Naive thymus-derived CD8-positive, alpha-beta T cell (primary cell): ENCODE results near the gene TSPAN9. TPM values are rescaled to one million over a fixed set of nuclear protein-coding genes. Genes with fewer than 3 reads are reported as not detected.

ENCODE experiments used
- ATAC-seq, 2 donors: fragments of 150-1000 bp; cut with Tn5 transposase in 1 of 2; sonication (Bioruptor Pico), chemical (Tn5 transposase) in 1 of 2; 1 replicate in 1 of 2; 2 replicates in 1 of 2; pipeline ENCODE4 v1.10.0; 2021; ENCODE audit warnings: mild to moderate bottlenecking in 2 of 2, moderate library complexity in 2 of 2
- POLR2A ChIA-PET: fragments of 350-600 bp; sonication (Branson Sonifier 250); formaldehyde crosslinking; loops from one replicate; lab custom pipeline; 2021; ENCODE audit warnings: antibody characterized with exemption; lab: Charles Lee
- DNase-seq, 10 donors: peaks; one replicate each; pipeline versions ENCODE4 v3.0.0 to v3.0.0-alpha.2; 2020 to 2022
- H3K27ac Mint-ChIP-seq, 10 donors: one replicate each; pipeline ENCODE4 v1.8.0; 2020 to 2022; ENCODE audit warnings: mild to moderate bottlenecking in 10 of 10, mixed read lengths in 10 of 10, moderate library complexity in 4 of 10, inconsistent platforms in 1 of 10
- H3K27me3 Mint-ChIP-seq, 5 donors: one replicate each; pipeline ENCODE4 v1.8.0; 2021 to 2022; ENCODE audit warnings: mixed read lengths in 5 of 5
- H3K36me3 Mint-ChIP-seq, 3 donors: one replicate each; pipeline ENCODE4 v1.8.0; 2020 to 2022; ENCODE audit warnings: mixed read lengths in 3 of 3, mild to moderate bottlenecking in 2 of 3, inconsistent platforms in 1 of 3
- H3K4me1 Mint-ChIP-seq, 4 donors: one replicate each; pipeline ENCODE4 v1.8.0; 2021 to 2022; ENCODE audit warnings: mixed read lengths in 4 of 4
- H3K4me3 Mint-ChIP-seq, 10 donors: one replicate each; pipeline ENCODE4 v1.8.0; 2020 to 2022; ENCODE audit warnings: mild to moderate bottlenecking in 10 of 10, mixed read lengths in 10 of 10, moderate library complexity in 6 of 10, inconsistent platforms in 1 of 10
- H3K9me3 Mint-ChIP-seq, 9 donors: one replicate each; pipeline ENCODE4 v1.8.0; 2020 to 2022; ENCODE audit warnings: mixed read lengths in 9 of 9, mild to moderate bottlenecking in 3 of 9, inconsistent platforms in 1 of 9, moderate library complexity in 1 of 9
- polyA plus RNA-seq, 3 donors: library from polyadenylated mRNA; unstranded; fragments of 300-500 nt; fragmentation: Illumina TruSeq; gene quantifications; one replicate each; pipeline ENCODE4 v1.2.3, GENCODE V29; 2021
- total RNA-seq, 8 experiments: library from RNA in 2 of 8; stranded (reverse) in 2 of 8; gene quantifications; one replicate each; pipeline ENCODE4 v1.2.3 and lab custom pipeline; 2021 to 2026

TSPAN9 gene
- total and polyA plus RNA-seq, 5 experiments from 2014 or later, result 0.65 to 1.2 TPM; not detected in 3

GRCh38 chr12:3223601-3224529, 146.7 kb downstream of the TSPAN9 start:
- Mint-ChIP-seq H3K9me3 (peaks cover 0 to 6% (median 0%) of the 10 kb centered on the region in 9 donors), H3K27me3 (peaks cover 0 to 3% (median 2%) of the 10 kb centered on the region in 5 donors), H3K4me1 (peaks cover 2 to 13% (median 8%) of the 10 kb centered on the region in 4 donors), H3K4me3 (no peak overlapping the region), H3K27ac (peak overlapping the region in 1 of 10 donors; percentile 40), H3K36me3 (peaks cover 0 to 2% (median 0%) of the 10 kb centered on the region in 3 donors)
- POLR2A ChIA-PET, result no interaction called here
- DNase-seq (peak in 1 of 10 donors; percentile 47), ATAC-seq (no peak)

GRCh38 chr12:3224530-3224903, 147.3 kb downstream of the TSPAN9 start:
- H3K4me1 Mint-ChIP-seq, result peaks cover 2 to 13% (median 9%) of the 10 kb centered on the region in 4 donors
- ATAC-seq (no peak), DNase-seq (peak in 1 of 10 donors; percentile 58)
- POLR2A ChIA-PET, result no interaction called here
- H3K9me3 Mint-ChIP-seq, result peaks cover 0 to 9% (median 0%) of the 10 kb centered on the region in 9 donors
- peaks cover 0 to 6% (median 2%) of the 10 kb centered on the region in 5 donors for H3K27me3 Mint-ChIP-seq
- no peak overlapping the region for H3K27ac Mint-ChIP-seq
- H3K36me3 Mint-ChIP-seq, result peaks cover 0 to 6% (median 0%) of the 10 kb centered on the region in 3 donors
- H3K4me3 Mint-ChIP-seq, result no peak overlapping the region

- peaks cover 0 to 6% (median 0%) of the 10 kb centered on the region in 3 donors for H3K36me3 Mint-ChIP-seq
- peak overlapping the region in 2 of 10 donors; percentile 38 to 43 for H3K4me3 Mint-ChIP-seq
- peaks cover 2 to 13% (median 9%) of the 10 kb centered on the region in 4 donors for H3K4me1 Mint-ChIP-seq
- ATAC-seq (no peak), DNase-seq (peak in 1 of 10 donors; percentile 48)
- POLR2A ChIA-PET, result no interaction called here
- H3K9me3 Mint-ChIP-seq, result peaks cover 0 to 9% (median 1%) of the 10 kb centered on the region in 9 donors
- peak overlapping the region in 2 of 10 donors; percentile 20 to 27 for H3K27ac Mint-ChIP-seq
- peaks cover 0 to 6% (median 2%) of the 10 kb centered on the region in 5 donors for H3K27me3 Mint-ChIP-seq
These were observed 148.1 kb downstream of the TSPAN9 start for GRCh38 chr12:3225154-3225795.

- POLR2A ChIA-PET, result no interaction called here
- ATAC-seq, result no peak
These were observed 148.6 kb downstream of the TSPAN9 start for GRCh38 chr12:3225796-3226180.

GRCh38 chr12:3226264-3226663, 149.1 kb downstream of the TSPAN9 start:
- DNase-seq (peak in 1 of 10 donors; percentile 1), ATAC-seq (no peak)
- peaks cover 0 to 10% (median 2%) of the 10 kb centered on the region in 5 donors for H3K27me3 Mint-ChIP-seq
- peaks cover 0 to 6% (median 0%) of the 10 kb centered on the region in 3 donors for H3K36me3 Mint-ChIP-seq
- no peak overlapping the region for H3K27ac Mint-ChIP-seq
- POLR2A ChIA-PET, result no interaction called here
- H3K9me3 Mint-ChIP-seq, result peaks cover 0 to 9% (median 1%) of the 10 kb centered on the region in 9 donors
- peak overlapping the region in 1 of 10 donors; percentile 22 for H3K4me3 Mint-ChIP-seq
- H3K4me1 Mint-ChIP-seq, result peaks cover 2 to 13% (median 9%) of the 10 kb centered on the region in 4 donors

More at GRCh38 chr12:3225796-3226180, 148.6 kb downstream of the TSPAN9 start:
- H3K4me3 Mint-ChIP-seq, result peak overlapping the region in 3 of 10 donors; percentile 22 to 43 (median 38)
- peaks cover 0 to 9% (median 1%) of the 10 kb centered on the region in 9 donors for H3K9me3 Mint-ChIP-seq
- peaks cover 0 to 6% (median 0%) of the 10 kb centered on the region in 3 donors for H3K36me3 Mint-ChIP-seq
- peaks cover 0 to 9% (median 2%) of the 10 kb centered on the region in 5 donors for H3K27me3 Mint-ChIP-seq
- peak in 1 of 10 donors; percentile 34 for DNase-seq
- H3K4me1 Mint-ChIP-seq, result peaks cover 2 to 13% (median 9%) of the 10 kb centered on the region in 4 donors
- H3K27ac Mint-ChIP-seq, result peak overlapping the region in 2 of 10 donors; percentile 20 to 27

- peak in 1 of 10 donors; percentile 55 for DNase-seq
- no peak for ATAC-seq
- Mint-ChIP-seq H3K27ac (no peak overlapping the region), H3K27me3 (peaks cover 0 to 10% (median 2%) of the 10 kb centered on the region in 5 donors), H3K4me1 (peaks cover 2 to 13% (median 9%) of the 10 kb centered on the region in 4 donors), H3K36me3 (peaks cover 0 to 6% (median 0%) of the 10 kb centered on the region in 3 donors), H3K9me3 (peaks cover 0 to 9% (median 1%) of the 10 kb centered on the region in 9 donors), H3K4me3 (no peak overlapping the region)
- POLR2A ChIA-PET, result no interaction called here
These were observed 150.1 kb downstream of the TSPAN9 start for GRCh38 chr12:3227076-3227975.

GRCh38 chr12:3228552-3228951, 151.4 kb downstream of the TSPAN9 start:
- Mint-ChIP-seq H3K4me3 (no peak overlapping the region), H3K4me1 (peaks cover 2 to 13% (median 9%) of the 10 kb centered on the region in 4 donors), H3K27ac (no peak overlapping the region), H3K27me3 (peaks cover 0 to 10% (median 3%) of the 10 kb centered on the region in 5 donors), H3K9me3 (peaks cover 0 to 9% (median 1%) of the 10 kb centered on the region in 9 donors), H3K36me3 (peaks cover 0 to 6% (median 0%) of the 10 kb centered on the region in 3 donors)
- DNase-seq (peak in 1 of 10 donors; percentile 36), ATAC-seq (no peak)
- POLR2A ChIA-PET, result no interaction called here

- POLR2A ChIA-PET, result no interaction called here
- ATAC-seq (no peak), DNase-seq (peak in 1 of 10 donors; percentile 38)
- Mint-ChIP-seq H3K27ac (peak overlapping the region in 1 of 10 donors; percentile 34), H3K36me3 (peaks cover 0 to 6% (median 0%) of the 10 kb centered on the region in 3 donors), H3K27me3 (peaks cover 0 to 17% (median 3%) of the 10 kb centered on the region in 5 donors), H3K9me3 (peaks cover 0 to 9% (median 1%) of the 10 kb centered on the region in 9 donors), H3K4me3 (no peak overlapping the region), H3K4me1 (peaks cover 0 to 13% (median 9%) of the 10 kb centered on the region in 4 donors)
These were observed 152.4 kb downstream of the TSPAN9 start for GRCh38 chr12:3229577-3229976.

- DNase-seq (peak in 1 of 10 donors; percentile 56), ATAC-seq (no peak)
- Mint-ChIP-seq H3K4me3 (no peak overlapping the region), H3K27ac (no peak overlapping the region), H3K4me1 (peaks cover 0 to 5% (median 4%) of the 10 kb centered on the region in 4 donors), H3K36me3 (peaks cover 0 to 6% (median 0%) of the 10 kb centered on the region in 3 donors), H3K9me3 (peaks cover 0 to 9% (median 0%) of the 10 kb centered on the region in 9 donors), H3K27me3 (peaks cover 0 to 19% (median 0%) of the 10 kb centered on the region in 5 donors)
- POLR2A ChIA-PET, result no interaction called here
These were observed 153.7 kb downstream of the TSPAN9 start for GRCh38 chr12:3230758-3231375.

GRCh38 chr12:3231399-3231876, 154.3 kb downstream of the TSPAN9 start:
- peaks cover 0 to 21% (median 0%) of the 10 kb centered on the region in 5 donors for H3K27me3 Mint-ChIP-seq
- DNase-seq (peak in 1 of 10 donors; percentile 26), ATAC-seq (no peak)
- H3K27ac Mint-ChIP-seq, result no peak overlapping the region
- peaks cover 0 to 9% (median 0%) of the 10 kb centered on the region in 9 donors for H3K9me3 Mint-ChIP-seq
- no peak overlapping the region for H3K4me3 Mint-ChIP-seq
- peaks cover 0 to 6% (median 0%) of the 10 kb centered on the region in 3 donors for H3K36me3 Mint-ChIP-seq
- H3K4me1 Mint-ChIP-seq, result peaks cover 0 to 2% (median 0%) of the 10 kb centered on the region in 4 donors
- POLR2A ChIA-PET, result no interaction called here

- POLR2A ChIA-PET, result no interaction called here
- Mint-ChIP-seq H3K36me3 (peaks cover 0 to 5% (median 0%) of the 10 kb centered on the region in 3 donors), H3K27me3 (peaks cover 0 to 31% (median 0%) of the 10 kb centered on the region in 5 donors), H3K27ac (no peak overlapping the region), H3K4me1 (peaks cover 0 to 2% (median 0%) of the 10 kb centered on the region in 4 donors), H3K4me3 (no peak overlapping the region), H3K9me3 (peaks cover 0 to 5% (median 0%) of the 10 kb centered on the region in 9 donors)
- no peak for ATAC-seq
- no peak for DNase-seq
These were observed 156.6 kb downstream of the TSPAN9 start for GRCh38 chr12:3233797-3234196.
